Mammary epithelial cell (primary cell): ENCODE data around the gene TMEM89.

ENCODE experiments used
- CTCF ChIP-seq, 2 donors: IDR thresholded peaks in 1 of 2; conservative IDR thresholded peaks in 1 of 2; 2 replicates each; pipeline ENCODE4 v1.5.1; 2011 to 2012; ENCODE audit warnings: inconsistent platforms in 2 of 2, low read length in 2 of 2, mild to moderate bottlenecking in 2 of 2, control low read depth in 1 of 2, low read depth in 1 of 2; ENCODE audit not compliant: insufficient read depth in 1 of 2; ENCODE audit errors: extremely low read depth in 1 of 2
- EZH2 ChIP-seq: IDR thresholded peaks from 2 replicates; pipeline ENCODE4 v1.6.1; 2012; ENCODE audit warnings: low read length, inconsistent platforms, borderline replicate concordance

- TF ChIP-seq CTCF (conservative IDR thresholded peaks at IDR 0.05 in 1 of 2, IDR thresholded peaks at IDR 0.05 in 1 of 2; ENCODE audit: extremely low read depth in 1 of 2, insufficient read depth in 1 of 2, low read depth in 1 of 2, low read length in 2 of 2) (no peak), EZH2 (no peak)
Measured at GRCh38 chr3:48596676-48597407, 24.7 kb downstream of the TMEM89 start.
